ENCODE measurements around the gene TM2D1. TPM values are rescaled to one million over a fixed set of nuclear protein-coding genes. Genes with fewer than 3 reads are reported as not detected.

The TM2D1 gene
- polyA plus RNA-seq, 1 donor from 2014 or later: 161 TPM

GRCh38 chr1:61636376-61636775 is 88.6 kb downstream of the TM2D1 start:
- no peak overlapping the region for H3K4me2 ChIP-seq (ENCODE audit: low read length)
- H3K79me2 ChIP-seq (replicated peaks; ENCODE audit: insufficient read depth, low read length): no peaks in the 10 kb centered on the region
- no peaks in the 10 kb centered on the region for H3K27me3 ChIP-seq (ENCODE audit: insufficient read depth, low read depth, low read length)
- no peak overlapping the region for H2AFZ ChIP-seq (ENCODE audit: low read depth, low read length)
- no peaks in the 10 kb centered on the region for H3K9me3 ChIP-seq (ENCODE audit: low read length)
- no peaks in the 10 kb centered on the region for H3F3A ChIP-seq (ENCODE audit: insufficient read depth, low read length, poor library complexity, severe bottlenecking)
- no peak overlapping the region for H3K27ac ChIP-seq (ENCODE audit: low read length)
- TF ChIP-seq RAD21 (conservative IDR thresholded peaks at IDR 0.05) (no peak), TAF1 (IDR thresholded peaks at IDR 0.05; ENCODE audit: low read depth) (no peak), EZH2 (IDR thresholded peaks at IDR 0.05; ENCODE audit: borderline replicate concordance, insufficient read depth, low read length, poor library complexity, severe bottlenecking) (no peak), REST (IDR thresholded peaks at IDR 0.05; ENCODE audit: borderline replicate concordance) (no peak), EP300 (conservative IDR thresholded peaks at IDR 0.05; ENCODE audit: poor library complexity, severe bottlenecking) (no peak), CTCF (IDR thresholded peaks at IDR 0.05; ENCODE audit: poor library complexity, severe bottlenecking) (no peak), MXI1 (conservative IDR thresholded peaks at IDR 0.05; ENCODE audit: poor library complexity, severe bottlenecking) (no peak), SMC3 (conservative IDR thresholded peaks at IDR 0.05; ENCODE audit: poor library complexity) (no peak), POLR2AphosphoS5 (IDR thresholded peaks at IDR 0.05) (no peak)
- no peak overlapping the region for H3K9ac ChIP-seq (ENCODE audit: low read length)
- H3K9me2 ChIP-seq (ENCODE audit: insufficient read depth, low read length): no peaks in the 10 kb centered on the region
- H3K4me3 ChIP-seq (ENCODE audit: low read length): no peak overlapping the region
- H3K36me3 ChIP-seq (ENCODE audit: insufficient read depth, low read length): no peaks in the 10 kb centered on the region
- H4K20me1 ChIP-seq (ENCODE audit: insufficient read depth): no peaks in the 10 kb centered on the region

- Histone ChIP-seq H3K27ac (ENCODE audit: low read length) (no peak overlapping the region), H3K9ac (ENCODE audit: low read length) (no peak overlapping the region), H3K4me3 (ENCODE audit: low read length) (no peak overlapping the region)
These were observed 89.4 kb downstream of the TM2D1 start for GRCh38 chr1:61635557-61635956.

More at GRCh38 chr1:61635557-61635956, 89.4 kb downstream of the TM2D1 start:
- no peaks in the 10 kb centered on the region for H3F3A ChIP-seq (ENCODE audit: insufficient read depth, low read length, poor library complexity, severe bottlenecking)
- TF ChIP-seq CTCF (IDR thresholded peaks at IDR 0.05; ENCODE audit: poor library complexity, severe bottlenecking) (no peak), SMC3 (conservative IDR thresholded peaks at IDR 0.05; ENCODE audit: poor library complexity) (no peak), EZH2 (IDR thresholded peaks at IDR 0.05; ENCODE audit: borderline replicate concordance, insufficient read depth, low read length, poor library complexity, severe bottlenecking) (no peak), REST (IDR thresholded peaks at IDR 0.05; ENCODE audit: borderline replicate concordance) (no peak), POLR2AphosphoS5 (IDR thresholded peaks at IDR 0.05) (no peak), TAF1 (IDR thresholded peaks at IDR 0.05; ENCODE audit: low read depth) (no peak), EP300 (conservative IDR thresholded peaks at IDR 0.05; ENCODE audit: poor library complexity, severe bottlenecking) (no peak), MXI1 (conservative IDR thresholded peaks at IDR 0.05; ENCODE audit: poor library complexity, severe bottlenecking) (no peak), RAD21 (conservative IDR thresholded peaks at IDR 0.05) (no peak)
- no peaks in the 10 kb centered on the region for H3K36me3 ChIP-seq (ENCODE audit: insufficient read depth, low read length)
- no peak overlapping the region for H3K4me2 ChIP-seq (ENCODE audit: low read length)
- H3K27me3 ChIP-seq (ENCODE audit: insufficient read depth, low read depth, low read length): no peaks in the 10 kb centered on the region
- H4K20me1 ChIP-seq (ENCODE audit: insufficient read depth): no peaks in the 10 kb centered on the region
- H3K9me2 ChIP-seq (ENCODE audit: insufficient read depth, low read length): no peaks in the 10 kb centered on the region
- no peaks in the 10 kb centered on the region for H3K9me3 ChIP-seq (ENCODE audit: low read length)
- H3K79me2 ChIP-seq (replicated peaks; ENCODE audit: insufficient read depth, low read length): no peaks in the 10 kb centered on the region
- no peak overlapping the region for H2AFZ ChIP-seq (ENCODE audit: low read depth, low read length)

Measured in neural cell (in vitro differentiated cells).